ENCODE measurements around the gene COX19.

GRCh38 chr7:990352-990932 lies 15.1 kb upstream of the COX19 start:
- TF ChIP-seq POLR2AphosphoS5 (IDR thresholded peaks at IDR 0.05), result no peak
- TF ChIP-seq CTCF (IDR thresholded peaks at IDR 0.05), result no peak
- no peak for TF ChIP-seq POLR2A (IDR thresholded peaks at IDR 0.05)
- TF ChIP-seq EP300 (IDR thresholded peaks at IDR 0.05), result no peak
